Muscle layer of colon (tissue), 2 donors: Measurements from ENCODE around the gene VSTM2B.

Experiments used
- H3K27ac ChIP-seq: one replicate; pipeline ENCODE4 v1.7.0; 2013; ENCODE audit warnings: low read depth, mild to moderate bottlenecking, low read length, moderate library complexity
- H3K27me3 ChIP-seq, 2 donors: one replicate each; pipeline ENCODE4 v1.7.0; 2013; ENCODE audit warnings: low read length in 2 of 2, mild to moderate bottlenecking in 2 of 2; ENCODE audit not compliant: insufficient read depth in 2 of 2, control insufficient read depth in 1 of 2
- H3K36me3 ChIP-seq: one replicate; pipeline ENCODE4 v1.7.0; 2013; ENCODE audit warnings: mild to moderate bottlenecking, low read length; ENCODE audit not compliant: insufficient read depth
- H3K4me1 ChIP-seq: one replicate; pipeline ENCODE4 v1.7.0; 2013; ENCODE audit warnings: mild to moderate bottlenecking, low read length; ENCODE audit not compliant: insufficient read depth
- H3K4me3 ChIP-seq, 2 donors: one replicate each; pipeline ENCODE4 v1.7.0; 2013; ENCODE audit warnings: low read length in 2 of 2, low read depth in 1 of 2, mild to moderate bottlenecking in 1 of 2, moderate library complexity in 1 of 2
- H3K9ac ChIP-seq: one replicate; pipeline ENCODE4 v1.7.0; 2013; ENCODE audit warnings: low read length
- H3K9me3 ChIP-seq: one replicate; pipeline ENCODE4 v1.7.0; 2013; ENCODE audit warnings: mild to moderate bottlenecking, low read length
- donor health status: abdominal sarcoma.
- donor health status: Adenocarcinoma of cecum.

The VSTM2B gene

GRCh38 chr19:29507081-29507860 lies 18.5 kb upstream of the VSTM2B start:
- no peak overlapping the region for H3K27ac ChIP-seq

GRCh38 chr19:29508181-29508580 lies 17.6 kb upstream of the VSTM2B start:
- Histone ChIP-seq H3K4me1 (no peaks in the 10 kb centered on the region), H3K4me3 (no peak overlapping the region), H3K9me3 (no peaks in the 10 kb centered on the region), H3K27me3 (peaks cover 0 to 10% of the 10 kb centered on the region in 2 donors), H3K27ac (no peak overlapping the region), H3K9ac (no peak overlapping the region), H3K36me3 (no peaks in the 10 kb centered on the region)

More at GRCh38 chr19:29507081-29507860, 18.5 kb upstream of the VSTM2B start:
- Histone ChIP-seq H3K4me3 (no peak overlapping the region), H3K36me3 (no peaks in the 10 kb centered on the region), H3K4me1 (no peaks in the 10 kb centered on the region), H3K9me3 (no peaks in the 10 kb centered on the region), H3K27me3 (peaks cover 0 to 10% of the 10 kb centered on the region in 2 donors), H3K9ac (no peak overlapping the region)

GRCh38 chr19:29509456-29509855 lies 16.3 kb upstream of the VSTM2B start:
- Histone ChIP-seq H3K4me3 (no peak overlapping the region), H3K27ac (no peak overlapping the region), H3K36me3 (no peaks in the 10 kb centered on the region), H3K27me3 (peaks cover 0 to 10% of the 10 kb centered on the region in 2 donors), H3K4me1 (no peaks in the 10 kb centered on the region), H3K9ac (no peak overlapping the region), H3K9me3 (no peaks in the 10 kb centered on the region)

GRCh38 chr19:29510701-29511265 lies 15.0 kb upstream of the VSTM2B start:
- no peak overlapping the region for H3K4me3 ChIP-seq
- no peak overlapping the region for H3K27ac ChIP-seq
- no peaks in the 10 kb centered on the region for H3K9me3 ChIP-seq
- H3K4me1 ChIP-seq, result no peaks in the 10 kb centered on the region
- no peak overlapping the region for H3K9ac ChIP-seq
- H3K27me3 ChIP-seq, result peaks cover 0 to 10% of the 10 kb centered on the region in 2 donors
- no peaks in the 10 kb centered on the region for H3K36me3 ChIP-seq

GRCh38 chr19:29511768-29512167 lies 14.0 kb upstream of the VSTM2B start:
- Histone ChIP-seq H3K4me3 (no peak overlapping the region), H3K27me3 (peaks cover 0 to 10% of the 10 kb centered on the region in 2 donors), H3K27ac (no peak overlapping the region)

GRCh38 chr19:29512748-29513147 lies 13.0 kb upstream of the VSTM2B start:
- Histone ChIP-seq H3K27me3 (peaks cover 0 to 10% of the 10 kb centered on the region in 2 donors), H3K36me3 (no peaks in the 10 kb centered on the region), H3K9ac (no peak overlapping the region), H3K27ac (no peak overlapping the region), H3K4me3 (no peak overlapping the region), H3K4me1 (no peaks in the 10 kb centered on the region), H3K9me3 (no peaks in the 10 kb centered on the region)

More at GRCh38 chr19:29511768-29512167, 14.0 kb upstream of the VSTM2B start:
- no peaks in the 10 kb centered on the region for H3K4me1 ChIP-seq
- H3K36me3 ChIP-seq, result no peaks in the 10 kb centered on the region
- no peak overlapping the region for H3K9ac ChIP-seq
- H3K9me3 ChIP-seq, result no peaks in the 10 kb centered on the region

GRCh38 chr19:29514525-29515232 lies 11.1 kb upstream of the VSTM2B start:
- H3K27me3 ChIP-seq, result peaks cover 0 to 5% of the 10 kb centered on the region in 2 donors

GRCh38 chr19:29515233-29515619 lies 10.6 kb upstream of the VSTM2B start:
- H3K27ac ChIP-seq, result no peak overlapping the region
- H3K9ac ChIP-seq, result no peak overlapping the region
- peaks cover 0 to 5% of the 10 kb centered on the region in 2 donors for H3K27me3 ChIP-seq
- H3K4me3 ChIP-seq, result no peak overlapping the region
- H3K36me3 ChIP-seq, result no peaks in the 10 kb centered on the region
- H3K9me3 ChIP-seq, result no peaks in the 10 kb centered on the region
- no peaks in the 10 kb centered on the region for H3K4me1 ChIP-seq

More at GRCh38 chr19:29514525-29515232, 11.1 kb upstream of the VSTM2B start:
- Histone ChIP-seq H3K4me3 (no peak overlapping the region), H3K4me1 (no peaks in the 10 kb centered on the region), H3K27ac (no peak overlapping the region), H3K9me3 (no peaks in the 10 kb centered on the region), H3K9ac (no peak overlapping the region), H3K36me3 (no peaks in the 10 kb centered on the region)

- H3K36me3 ChIP-seq, result no peaks in the 10 kb centered on the region
- H3K9ac ChIP-seq, result no peak overlapping the region
- no peaks in the 10 kb centered on the region for H3K9me3 ChIP-seq
- H3K27ac ChIP-seq, result no peak overlapping the region
- H3K27me3 ChIP-seq, result peaks cover 0 to 3% of the 10 kb centered on the region in 2 donors
- H3K4me3 ChIP-seq, result no peak overlapping the region
- no peaks in the 10 kb centered on the region for H3K4me1 ChIP-seq
Observed at GRCh38 chr19:29515706-29516357, 10.0 kb upstream of the VSTM2B start.

GRCh38 chr19:29516358-29516725 lies 9.5 kb upstream of the VSTM2B start:
- Histone ChIP-seq H3K36me3 (no peaks in the 10 kb centered on the region), H3K9me3 (no peaks in the 10 kb centered on the region), H3K9ac (no peak overlapping the region), H3K27ac (no peak overlapping the region), H3K27me3 (no peaks in the 10 kb centered on the region), H3K4me3 (no peak overlapping the region), H3K4me1 (no peaks in the 10 kb centered on the region)

GRCh38 chr19:29516821-29517395 lies 8.9 kb upstream of the VSTM2B start:
- Histone ChIP-seq H3K4me3 (no peak overlapping the region), H3K36me3 (no peaks in the 10 kb centered on the region), H3K27ac (no peak overlapping the region), H3K9me3 (no peaks in the 10 kb centered on the region), H3K4me1 (no peaks in the 10 kb centered on the region), H3K27me3 (no peaks in the 10 kb centered on the region), H3K9ac (no peak overlapping the region)
